Measurements from ENCODE around the gene DRAXIN.
A peak's percentile ranks its signal among the peaks of the same experiment; 100 is the strongest.

Gene DRAXIN

GRCh38 chr1:11691302-11691914, at the start of gene DRAXIN:
Gene DRAXIN (plus strand): TSS chr1:11691710. CDS start chr1:11706259, 14,549 bp downstream.
- no peak for ATAC-seq

GRCh38 chr1:11641776-11642305, 49.7 kb upstream of the DRAXIN start:
- no peak for ATAC-seq

- ATAC-seq, result peak; percentile 65 to 74
Observed at GRCh38 chr1:11642418-11643017, 49.0 kb upstream of the DRAXIN start.

- ATAC-seq, result no peak
Observed at GRCh38 chr1:11643782-11644181, 47.7 kb upstream of the DRAXIN start.

GRCh38 chr1:11645270-11645669, 46.2 kb upstream of the DRAXIN start:
- no peak for ATAC-seq

GRCh38 chr1:11645670-11646265, 45.7 kb upstream of the DRAXIN start:
- ATAC-seq, result peak; percentile 53 to 58

GRCh38 chr1:11646317-11646716, 45.2 kb upstream of the DRAXIN start:
- ATAC-seq, result no peak

- ATAC-seq, result no peak
Observed at GRCh38 chr1:11647333-11647732, 44.2 kb upstream of the DRAXIN start.

- no peak for ATAC-seq
Observed at GRCh38 chr1:11648039-11648438, 43.5 kb upstream of the DRAXIN start.

GRCh38 chr1:11648732-11649158, 42.8 kb upstream of the DRAXIN start:
- ATAC-seq, result peak; percentile 33 to 35

GRCh38 chr1:11649237-11649623, 42.3 kb upstream of the DRAXIN start:
- ATAC-seq, result no peak

GRCh38 chr1:11649624-11650330, 41.7 kb upstream of the DRAXIN start:
- no peak for ATAC-seq

GRCh38 chr1:11650331-11650991, 41.0 kb upstream of the DRAXIN start:
- ATAC-seq, result peak; percentile 66 to 67

GRCh38 chr1:11651017-11651416, 40.5 kb upstream of the DRAXIN start:
- no peak for ATAC-seq

- ATAC-seq, result no peak
Observed at GRCh38 chr1:11652203-11652780, 39.2 kb upstream of the DRAXIN start.

- ATAC-seq, result no peak
Observed at GRCh38 chr1:11653101-11653860, 38.2 kb upstream of the DRAXIN start.

GRCh38 chr1:11653861-11654136, 37.7 kb upstream of the DRAXIN start:
- no peak for ATAC-seq

- ATAC-seq, result peak; percentile 76 to 81
Observed at GRCh38 chr1:11654137-11654938, 37.2 kb upstream of the DRAXIN start, which contains the start of the genes FBXO2 and FBXO44. Gene FBXO2 (minus strand): TSS chr1:11654429. CDS start chr1:11654340, 89 bp downstream. Gene FBXO44 (plus strand): TSS chr1:11654877. CDS start chr1:11655836, 959 bp downstream.

- ATAC-seq, result peak; percentile 23 to 24
Observed at GRCh38 chr1:11654939-11655808, 36.3 kb upstream of the DRAXIN start.

- ATAC-seq, result no peak
Observed at GRCh38 chr1:11657654-11658053, 33.9 kb upstream of the DRAXIN start.

Measured in activated CD4-positive, CD25-positive, alpha-beta regulatory T cell treated with anti-CD3 and anti-CD28 coated beads, Interleukin-2, amount 50 U/mL, for 24 hours (primary cell).